NCI-H2029 treated with DMSO at 0.1 percent for 48 hours (cell line): Measurements from ENCODE around the gene EEF2K.
"Not testable (repeated sequence)": the region's sequence is repeated elsewhere in the genome, so short reads cannot be mapped to it uniquely, and the experiment has no call there.

ENCODE experiments used
- DNase-seq: peaks from one replicate; lab custom pipeline; 2025; lab: John Stamatoyannopoulos, UW

The EEF2K gene

GRCh38 chr16:22190081-22190775 lies 15.8 kb upstream of the EEF2K start:
- peak; percentile 99 for DNase-seq

DNA sequence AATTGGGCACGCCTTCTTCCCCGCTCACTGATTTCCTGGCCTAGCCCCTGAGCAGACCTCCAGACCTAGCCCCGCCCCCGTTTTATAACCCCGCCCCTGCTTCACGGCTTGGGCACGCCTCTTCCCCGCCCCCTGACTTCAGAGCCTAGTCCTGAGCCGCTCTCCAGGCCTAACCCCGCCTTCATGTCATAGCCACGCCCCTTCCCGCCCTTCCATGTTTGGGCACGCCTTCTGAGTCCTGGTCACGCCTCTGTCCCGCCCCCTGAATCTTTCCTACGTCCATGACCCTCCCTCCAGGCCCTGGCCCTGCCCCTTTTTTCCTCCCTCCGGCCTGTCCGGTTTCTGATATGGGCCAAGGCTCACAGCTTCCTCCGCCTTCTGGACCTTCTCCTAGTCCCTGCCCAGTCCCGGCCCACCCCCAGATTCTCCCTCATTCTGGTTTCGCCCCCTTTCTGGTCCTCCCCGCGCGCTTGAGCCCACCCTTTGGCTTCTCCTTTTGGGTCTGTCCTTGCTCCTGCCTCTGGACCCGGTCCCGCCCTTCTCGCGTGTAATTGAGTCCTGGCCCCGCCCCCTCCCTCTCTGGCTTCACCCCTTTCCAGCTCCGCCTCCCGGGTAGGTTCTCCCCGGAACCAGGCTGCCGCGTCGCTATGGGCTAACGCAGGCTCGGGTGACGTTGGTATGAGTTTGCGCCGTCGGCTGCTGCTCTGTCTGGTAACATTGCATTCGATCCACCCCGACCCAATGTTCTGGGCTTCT lies 15.1 kb upstream of the EEF2K start:
- DNase-seq: peak; percentile 99

- DNase-seq: no peak
Observed at GRCh38 chr16:22191532-22192260, 14.4 kb upstream of the EEF2K start.

- DNase-seq: peak; percentile 41
Observed at GRCh38 chr16:22192261-22193062, 13.6 kb upstream of the EEF2K start.

DNA sequence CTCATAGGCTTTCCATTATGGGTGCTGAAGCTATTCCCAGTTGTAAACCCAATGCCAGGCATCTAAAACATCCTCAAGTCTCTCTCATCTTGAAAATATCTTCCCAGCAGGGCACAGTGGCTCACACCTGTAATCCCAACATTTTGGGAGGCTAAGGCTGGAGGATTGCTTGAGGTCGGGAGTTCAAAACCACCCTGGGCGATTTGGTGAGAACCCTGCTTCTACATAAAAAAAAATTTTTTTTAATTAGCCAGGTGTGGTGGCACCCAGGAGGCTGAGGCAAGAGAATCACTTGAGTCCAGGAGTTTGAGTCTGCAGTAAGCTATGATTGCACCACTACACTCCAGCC lies 13.0 kb upstream of the EEF2K start:
- DNase-seq: no peak

- DNase-seq: no peak
Observed at GRCh38 chr16:22194707-22195444, 11.2 kb upstream of the EEF2K start.

DNA sequence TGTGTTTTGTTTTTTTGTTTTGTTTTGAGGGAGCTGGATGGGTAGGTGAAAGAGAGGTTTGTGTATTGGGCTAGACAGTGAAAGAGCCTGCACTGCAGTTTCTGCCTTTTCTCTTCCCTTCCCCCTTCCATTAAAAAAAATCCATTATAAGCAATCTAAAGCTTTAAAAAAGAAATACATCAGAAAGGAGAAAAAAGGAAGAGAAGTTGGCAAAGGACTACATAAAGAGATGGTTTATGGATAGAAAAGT lies 10.7 kb upstream of the EEF2K start:
- no peak for DNase-seq

DNA sequence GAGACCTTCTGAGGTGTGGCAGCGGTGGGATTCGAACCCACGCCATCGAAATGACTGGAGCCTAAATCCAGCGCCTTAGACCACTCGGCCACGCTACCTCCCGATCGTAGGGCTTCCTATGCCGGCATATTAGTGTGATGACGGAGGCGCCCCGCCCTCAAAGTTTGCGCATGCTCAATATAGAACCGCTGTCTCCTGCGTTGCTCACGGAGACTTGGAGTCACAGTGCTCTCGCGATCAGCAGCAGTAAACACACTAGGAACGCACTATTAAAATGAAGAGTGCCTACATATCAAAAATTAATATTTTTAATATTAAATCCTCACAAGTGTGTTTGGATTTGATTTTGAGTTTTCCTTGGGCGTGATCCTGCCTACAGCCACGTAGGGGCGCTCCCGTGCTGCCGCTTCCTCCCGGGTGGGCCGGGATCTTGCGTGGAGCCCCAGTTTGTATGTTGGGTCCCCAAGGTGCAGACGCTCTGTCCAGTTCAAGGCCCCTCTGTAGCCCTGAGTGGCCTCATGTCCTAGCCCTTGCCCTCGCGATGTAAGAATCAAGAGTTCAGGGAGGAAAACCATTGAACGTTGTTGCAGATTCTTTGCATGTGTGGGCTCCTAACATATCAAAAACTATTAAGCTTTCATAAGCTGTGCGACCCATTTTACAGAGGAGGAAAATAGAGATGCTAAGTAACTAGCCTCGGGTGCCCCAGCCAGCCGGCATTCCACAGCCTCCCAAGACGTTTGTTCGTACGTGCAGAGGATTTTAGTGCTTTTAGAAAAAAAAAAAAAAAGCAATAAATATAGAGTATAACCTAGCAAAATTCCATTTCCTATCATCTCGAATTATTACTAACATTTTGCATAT lies 10.2 kb upstream of the EEF2K start:
- peak; percentile 81 for DNase-seq

DNA sequence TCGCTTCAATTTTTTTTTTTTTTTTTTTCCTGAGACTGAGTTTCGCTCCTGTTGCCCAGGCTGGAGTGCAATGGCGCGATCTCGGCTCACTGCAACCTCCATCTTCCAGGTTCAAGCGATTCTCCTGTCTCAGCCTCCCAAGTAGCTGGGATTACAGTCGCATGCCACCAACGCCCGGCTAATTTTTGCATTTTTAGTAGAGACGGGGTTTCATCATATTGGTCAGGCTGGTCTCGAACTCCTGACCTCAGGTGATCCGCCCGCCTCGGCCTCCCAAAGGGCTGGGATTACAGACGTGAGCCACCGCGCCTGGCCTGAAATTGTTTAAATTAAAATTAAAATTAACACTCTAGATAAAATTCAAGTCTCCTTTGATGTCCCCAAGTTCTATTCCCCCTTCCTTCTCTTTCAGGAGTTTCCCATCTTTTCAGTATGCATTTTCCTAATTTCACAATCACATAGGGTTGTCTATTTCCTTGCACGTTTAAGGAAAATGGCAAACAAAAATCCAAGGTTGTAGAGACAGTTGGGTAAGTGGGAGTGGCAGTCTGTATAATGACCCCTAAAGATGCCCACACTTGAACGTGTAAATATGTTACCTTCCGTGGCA lies 9.4 kb upstream of the EEF2K start:
- DNase-seq: not testable (repeated sequence)

DNA sequence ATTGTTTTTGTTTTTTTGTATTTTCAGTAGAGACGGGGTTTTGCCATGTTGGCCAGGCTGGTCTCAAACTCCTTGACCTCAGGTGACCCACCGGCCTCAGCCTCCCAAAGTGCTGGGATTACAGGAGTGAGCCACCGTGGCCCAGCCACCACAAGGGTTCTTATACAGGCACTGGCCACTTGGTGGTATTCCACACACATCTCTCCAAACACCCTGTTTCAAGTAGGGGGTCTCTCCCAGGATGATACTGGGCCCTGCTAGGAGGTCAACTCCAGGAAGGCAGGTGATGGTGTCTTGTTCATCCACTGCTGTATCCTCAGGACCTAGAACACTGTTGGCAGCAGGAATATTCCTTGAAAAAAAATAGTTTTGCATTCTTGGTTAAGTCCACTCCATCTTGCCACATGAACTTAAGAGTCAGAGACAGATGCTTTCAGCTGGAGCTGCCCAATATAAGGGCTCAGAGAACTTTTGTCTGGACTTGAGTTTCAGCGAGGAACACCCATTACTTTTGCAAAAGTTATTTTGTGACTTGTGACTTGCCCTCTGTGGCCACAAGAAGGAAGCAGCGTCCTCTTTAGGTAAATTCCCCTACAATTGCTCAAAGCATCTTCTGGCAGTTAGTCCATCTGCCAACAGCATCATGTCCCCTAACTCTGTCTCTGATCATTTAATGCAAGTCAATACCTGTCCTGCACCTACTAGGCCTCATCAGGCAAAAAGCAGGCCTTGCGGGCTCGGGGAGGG lies 7.4 kb upstream of the EEF2K start:
- DNase-seq: no peak

- no peak for DNase-seq
Observed at GRCh38 chr16:22202261-22202637, 3.8 kb upstream of the EEF2K start.

DNA sequence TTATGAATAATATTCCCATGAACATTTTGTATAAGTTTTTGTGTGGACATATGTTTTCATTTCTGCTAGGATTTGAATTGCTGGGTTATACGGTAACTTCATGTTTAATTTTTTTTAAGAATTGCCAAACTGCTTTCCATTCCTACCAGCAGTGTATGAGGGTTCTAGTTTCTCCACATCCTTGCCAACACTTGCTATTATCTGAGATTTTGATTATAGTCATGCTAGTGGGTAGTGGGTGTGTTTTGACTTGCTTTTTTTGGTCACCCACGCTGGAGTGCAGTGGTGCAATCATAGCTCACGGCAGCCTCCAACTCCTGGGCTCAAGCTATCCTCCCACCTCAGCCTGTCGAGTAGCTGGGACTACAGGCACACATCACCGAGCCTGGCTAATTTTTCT lies 3.0 kb upstream of the EEF2K start:
- DNase-seq: no peak

GRCh38 chr16:22204091-22204655 lies 1.9 kb upstream of the EEF2K start:
- no peak for DNase-seq

DNA sequence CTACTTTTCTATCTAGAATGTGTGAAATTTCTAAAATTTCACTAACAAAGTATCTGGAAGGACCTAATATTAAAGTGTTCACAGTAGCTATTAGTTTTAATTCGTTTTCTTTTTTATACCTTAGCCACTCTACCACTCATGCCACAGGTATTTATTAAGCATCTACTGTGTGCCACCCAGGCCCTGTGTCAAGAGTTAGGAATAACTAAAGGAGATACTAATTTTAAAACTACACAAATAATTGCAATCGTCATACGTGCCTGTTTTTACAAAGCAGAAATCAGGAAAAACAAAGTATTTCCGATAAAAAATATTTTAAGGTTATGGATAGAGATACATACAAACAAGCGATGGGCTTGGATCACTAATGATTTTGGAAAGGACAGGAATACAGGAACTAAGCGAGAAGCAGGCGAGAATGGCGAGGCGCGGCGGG lies 483 bp upstream of the EEF2K start:
- no peak for DNase-seq

- peak; percentile 36 for DNase-seq
Observed at GRCh38 chr16:22206842-22207714, 1.0 kb downstream of the EEF2K start.

DNA sequence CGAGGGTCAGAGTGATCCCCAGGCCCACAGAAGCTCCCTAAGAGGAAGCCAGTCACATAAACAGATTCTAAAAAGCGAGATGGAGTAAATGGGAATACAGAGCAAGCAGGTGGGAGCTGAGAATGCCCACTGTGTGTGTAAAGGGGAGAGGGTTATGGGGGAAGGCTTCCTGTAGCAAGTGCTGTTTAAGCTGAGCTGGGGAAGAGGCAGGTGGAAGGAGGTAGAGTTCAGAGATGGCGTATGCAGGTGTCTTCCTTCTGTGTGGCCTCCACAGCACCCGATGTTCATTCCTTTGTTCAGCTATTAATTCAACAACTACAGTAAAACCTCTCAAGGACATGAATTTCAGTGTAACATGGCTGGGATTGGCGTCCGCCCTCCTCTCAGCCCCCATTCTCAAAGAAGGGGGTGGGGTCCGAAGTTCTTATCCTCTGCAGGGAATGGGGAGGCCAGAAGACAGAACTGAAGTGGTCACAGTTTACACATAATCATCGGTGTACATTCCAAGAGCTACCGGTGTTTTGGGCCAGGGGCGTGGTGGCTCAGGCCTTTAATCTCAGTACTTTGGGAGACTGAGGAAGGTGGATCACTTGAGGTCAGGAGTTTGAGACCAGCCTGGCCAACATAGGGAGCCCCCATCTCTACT lies 1.8 kb downstream of the EEF2K start:
- DNase-seq: no peak

DNA sequence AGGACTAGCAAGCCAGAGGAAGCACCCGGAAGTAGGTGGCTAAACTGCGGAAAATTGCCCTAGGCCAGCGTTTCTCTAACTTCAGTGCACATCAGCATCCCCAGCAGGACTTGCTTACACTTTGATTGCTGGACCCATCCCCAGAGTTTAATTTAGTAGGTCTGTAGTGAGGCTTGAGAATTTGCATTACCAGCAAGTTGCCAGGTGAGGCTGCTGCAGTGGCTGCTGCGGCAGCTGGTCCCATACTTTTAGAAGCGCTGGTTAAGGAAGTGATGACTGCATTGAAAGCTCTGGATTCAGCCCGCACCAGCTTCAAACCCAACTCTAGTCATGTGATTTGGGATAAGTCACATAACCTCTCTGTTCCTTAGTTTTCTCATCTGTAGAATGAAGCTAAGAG lies 4.2 kb downstream of the EEF2K start:
- no peak for DNase-seq

DNA sequence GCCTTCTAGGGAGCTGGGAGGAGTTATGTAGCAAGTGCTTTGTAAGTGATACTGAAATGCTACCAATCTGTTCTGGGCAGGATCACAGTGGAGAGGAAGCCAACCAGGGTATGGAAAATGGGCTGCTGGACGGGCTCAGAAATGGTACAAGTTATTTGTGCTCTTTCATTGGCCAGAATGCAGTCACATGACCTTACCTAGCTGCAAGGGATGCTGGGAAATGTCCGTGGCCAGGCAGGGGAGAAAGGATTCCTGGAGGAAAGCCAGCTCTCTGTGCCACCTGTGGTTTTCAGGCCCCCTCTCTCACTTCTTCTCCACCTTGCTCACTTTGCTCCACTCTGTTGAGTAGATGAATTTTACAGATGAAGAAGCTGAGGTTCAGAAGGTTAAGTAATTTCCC lies 4.8 kb downstream of the EEF2K start:
- no peak for DNase-seq
